K562 (cell line): ENCODE measurements around the gene PRKAR2B. TPM values are rescaled to one million over a fixed set of nuclear protein-coding genes. Genes with fewer than 3 reads are reported as not detected.

Experiments
- DDX20 ChIP-seq: fragments of 450-650 bp; IDR thresholded peaks from 2 replicates; pipeline ENCODE4 v1.6.1; 2016; ENCODE audit warnings: missing genetic modification characterization, low read depth, mild to moderate bottlenecking, missing compliant biosample characterization, moderate library complexity
- FOXP1 ChIP-seq: sonication (generic); formaldehyde crosslinking; IDR thresholded peaks from 2 replicates; pipeline ENCODE4 v1.8.0; 2022; ENCODE audit warnings: mild to moderate bottlenecking, missing genetic modification reagents
- HSF4 ChIP-seq: fragments of 250-450 bp; sonication (Bioruptor Pico); IDR thresholded peaks from 2 replicates; pipeline ENCODE4 v2.1.2; 2022; ENCODE audit warnings: mild to moderate bottlenecking, moderate library complexity, borderline replicate concordance
- MECOM ChIP-seq: fragments of 250-450 bp; sonication (Bioruptor Pico); IDR thresholded peaks from 2 replicates; pipeline ENCODE4 v1.8.0; 2022; ENCODE audit warnings: inconsistent platforms
- MXI1 ChIP-seq: IDR thresholded peaks from 2 replicates; pipeline ENCODE4 v1.6.1; 2011; ENCODE audit warnings: low read depth, mild to moderate bottlenecking, improper control_type of control experiment, low read length
- MYBL2 ChIP-seq, 2 experiments: fragments of 450-650 bp in 1 of 2; sonication (generic) in 1 of 2; formaldehyde crosslinking in 1 of 2; IDR thresholded peaks; 2 replicates each; pipeline versions ENCODE4 v1.6.1 to v1.8.1; 2017 to 2022; ENCODE audit warnings: borderline replicate concordance in 1 of 2, inconsistent platforms in 1 of 2, low read depth in 1 of 2, mild to moderate bottlenecking in 1 of 2, missing genetic modification reagents in 1 of 2, moderate library complexity in 1 of 2
- POLR2AphosphoS5 ChIP-seq: IDR thresholded peaks from 2 replicates; pipeline ENCODE4 v1.6.1; 2011; ENCODE audit warnings: mild to moderate bottlenecking, low read depth, low read length, moderate library complexity; ENCODE audit not compliant: control insufficient read depth, insufficient read depth
- SLC30A9 ChIP-seq: fragments of 250-450 bp; sonication (Bioruptor Pico); IDR thresholded peaks from 2 replicates; pipeline ENCODE4 v1.8.0; 2022; ENCODE audit warnings: mild to moderate bottlenecking, moderate library complexity
- TEAD1 ChIP-seq, 2 experiments: fragments of 450-650 bp in 1 of 2; sonication (generic) in 1 of 2; formaldehyde crosslinking; IDR thresholded peaks; 2 replicates each; pipeline versions ENCODE4 v1.4.0 to v1.8.0; 2020 to 2022; ENCODE audit warnings: mild to moderate bottlenecking in 2 of 2, missing genetic modification reagents in 1 of 2
- ZBTB1 ChIP-seq: sonication (generic); formaldehyde crosslinking; IDR thresholded peaks from 2 replicates; pipeline ENCODE4 v1.8.1; 2023; ENCODE audit warnings: missing genetic modification reagents, low read depth, mild to moderate bottlenecking, borderline replicate concordance
- ZKSCAN8 ChIP-seq: fragments of 200-800 bp; sonication (Bioruptor generic); IDR thresholded peaks from 2 replicates; pipeline ENCODE4 v1.6.1; 2016; ENCODE audit warnings: missing genetic modification characterization, missing compliant biosample characterization
- ZNF224 ChIP-seq: sonication (generic); formaldehyde crosslinking; IDR thresholded peaks from 2 replicates; pipeline ENCODE4 v1.8.0; 2022; ENCODE audit warnings: mild to moderate bottlenecking, missing genetic modification reagents
- ZNF311 ChIP-seq: fragments of 250-450 bp; sonication (Bioruptor Pico); IDR thresholded peaks from 2 replicates; pipeline ENCODE4 v1.4.0; 2020; ENCODE audit warnings: mild to moderate bottlenecking, moderate library complexity
- polyA plus RNA-seq, 8 experiments: library from polyadenylated mRNA; depleted of rRNA in 4 of 8; stranded (reverse) in 5 of 8; unstranded in 3 of 8; fragments of >200 nt; fragmentation: Nextera tagmentation in 2 of 8; fragmentation: Illumina TruSeq in 1 of 8; extraction: Ambion mirVana in 2 of 8; extraction: Trizol in 1 of 8; gene quantifications; 2 replicates each; pipeline versions ENCODE4 v1.2.1 to v1.2.3, GENCODE V29; 2011 to 2014; ENCODE audit warnings: inconsistent platforms in 1 of 8, missing spikeins in 1 of 8
- total RNA-seq, 7 experiments: library from RNA; depleted of rRNA in 6 of 7; stranded (reverse); fragments of >200 nt in 6 of 7; fragmentation: Illumina TruSeq in 2 of 7; extraction: Trizol in 2 of 7; gene quantifications; 2 replicates each; pipeline versions ENCODE4 v1.2.1 to v1.2.3, GENCODE V29; 2011 to 2021; ENCODE audit warnings: low replicate concordance in 1 of 7
- TF ChIP-seq, protein P1 (sequence below): IDR thresholded peaks from 2 replicates; pipeline ENCODE4 v1.6.1; 2011; ENCODE audit not compliant: insufficient read length; ENCODE audit errors: extremely low read depth
- TF ChIP-seq, protein P2 (sequence below): sonication (generic); formaldehyde crosslinking; IDR thresholded peaks from 2 replicates; pipeline ENCODE4 v1.8.0; 2023; ENCODE audit warnings: mild to moderate bottlenecking, missing genetic modification reagents
- TF ChIP-seq, protein P3 (sequence below): fragments of 450-650 bp; formaldehyde crosslinking; IDR thresholded peaks from 2 replicates; pipeline ENCODE4 v1.4.0; 2020; ENCODE audit warnings: mild to moderate bottlenecking, mixed read lengths
- TF ChIP-seq, protein P4 (sequence below): fragments of 450-650 bp; formaldehyde crosslinking; IDR thresholded peaks from 2 replicates; pipeline ENCODE4 v1.4.0; 2022; ENCODE audit warnings: missing genetic modification characterization
- TF ChIP-seq, protein P5 (sequence below): fragments of 450-650 bp; IDR thresholded peaks from 2 replicates; pipeline ENCODE4 v1.6.1; 2017; ENCODE audit warnings: mild to moderate bottlenecking, moderate library complexity

Gene PRKAR2B
- total and polyA plus RNA-seq, 9 of the 15 experiments (the other 6 are each of a cell fraction or from before 2014, with no cell fraction given) = 59.0 to 173 (median 129) TPM

DNA sequence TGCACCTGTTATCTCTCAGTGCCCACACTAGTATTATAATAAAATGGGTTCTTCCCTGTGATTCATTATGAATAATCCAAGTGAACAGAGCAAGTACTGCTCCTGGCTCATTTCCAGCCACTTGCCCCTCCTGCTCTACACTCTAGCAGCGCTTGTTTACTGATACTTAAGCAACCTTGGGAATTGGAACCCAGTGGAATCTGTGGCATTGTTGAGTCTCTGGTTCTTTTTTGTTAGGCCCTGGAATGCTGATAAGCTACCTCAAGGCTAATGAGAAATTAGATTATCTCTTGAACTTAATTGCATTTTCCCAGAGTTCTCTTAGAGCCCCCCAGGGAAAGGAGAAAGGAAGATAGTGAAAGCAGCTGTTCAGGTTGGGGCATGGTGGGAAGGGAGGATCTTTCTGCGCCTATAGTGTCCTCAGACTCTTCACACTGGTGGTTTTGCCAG, 34.0 kb downstream of the PRKAR2B start (continued):
- TF ChIP-seq, protein P1, sequence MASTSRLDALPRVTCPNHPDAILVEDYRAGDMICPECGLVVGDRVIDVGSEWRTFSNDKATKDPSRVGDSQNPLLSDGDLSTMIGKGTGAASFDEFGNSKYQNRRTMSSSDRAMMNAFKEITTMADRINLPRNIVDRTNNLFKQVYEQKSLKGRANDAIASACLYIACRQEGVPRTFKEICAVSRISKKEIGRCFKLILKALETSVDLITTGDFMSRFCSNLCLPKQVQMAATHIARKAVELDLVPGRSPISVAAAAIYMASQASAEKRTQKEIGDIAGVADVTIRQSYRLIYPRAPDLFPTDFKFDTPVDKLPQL = no peak
- TF ChIP-seq, protein P2, sequence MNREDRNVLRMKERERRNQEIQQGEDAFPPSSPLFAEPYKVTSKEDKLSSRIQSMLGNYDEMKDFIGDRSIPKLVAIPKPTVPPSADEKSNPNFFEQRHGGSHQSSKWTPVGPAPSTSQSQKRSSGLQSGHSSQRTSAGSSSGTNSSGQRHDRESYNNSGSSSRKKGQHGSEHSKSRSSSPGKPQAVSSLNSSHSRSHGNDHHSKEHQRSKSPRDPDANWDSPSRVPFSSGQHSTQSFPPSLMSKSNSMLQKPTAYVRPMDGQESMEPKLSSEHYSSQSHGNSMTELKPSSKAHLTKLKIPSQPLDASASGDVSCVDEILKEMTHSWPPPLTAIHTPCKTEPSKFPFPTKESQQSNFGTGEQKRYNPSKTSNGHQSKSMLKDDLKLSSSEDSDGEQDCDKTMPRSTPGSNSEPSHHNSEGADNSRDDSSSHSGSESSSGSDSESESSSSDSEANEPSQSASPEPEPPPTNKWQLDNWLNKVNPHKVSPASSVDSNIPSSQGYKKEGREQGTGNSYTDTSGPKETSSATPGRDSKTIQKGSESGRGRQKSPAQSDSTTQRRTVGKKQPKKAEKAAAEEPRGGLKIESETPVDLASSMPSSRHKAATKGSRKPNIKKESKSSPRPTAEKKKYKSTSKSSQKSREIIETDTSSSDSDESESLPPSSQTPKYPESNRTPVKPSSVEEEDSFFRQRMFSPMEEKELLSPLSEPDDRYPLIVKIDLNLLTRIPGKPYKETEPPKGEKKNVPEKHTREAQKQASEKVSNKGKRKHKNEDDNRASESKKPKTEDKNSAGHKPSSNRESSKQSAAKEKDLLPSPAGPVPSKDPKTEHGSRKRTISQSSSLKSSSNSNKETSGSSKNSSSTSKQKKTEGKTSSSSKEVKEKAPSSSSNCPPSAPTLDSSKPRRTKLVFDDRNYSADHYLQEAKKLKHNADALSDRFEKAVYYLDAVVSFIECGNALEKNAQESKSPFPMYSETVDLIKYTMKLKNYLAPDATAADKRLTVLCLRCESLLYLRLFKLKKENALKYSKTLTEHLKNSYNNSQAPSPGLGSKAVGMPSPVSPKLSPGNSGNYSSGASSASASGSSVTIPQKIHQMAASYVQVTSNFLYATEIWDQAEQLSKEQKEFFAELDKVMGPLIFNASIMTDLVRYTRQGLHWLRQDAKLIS = peak; percentile 79; the same call in 1 of the 2 replicates
- TF ChIP-seq POLR2AphosphoS5 = peak; percentile 44; the same call in 1 of the 2 replicates
- TF ChIP-seq TEAD1 (CRISPR knock-in tag; IDR thresholded peaks at IDR 0.05) = peak in 1 of 2 experiments; percentile 62; a peak in 1 of 4 replicates
- TF ChIP-seq, protein P3, sequence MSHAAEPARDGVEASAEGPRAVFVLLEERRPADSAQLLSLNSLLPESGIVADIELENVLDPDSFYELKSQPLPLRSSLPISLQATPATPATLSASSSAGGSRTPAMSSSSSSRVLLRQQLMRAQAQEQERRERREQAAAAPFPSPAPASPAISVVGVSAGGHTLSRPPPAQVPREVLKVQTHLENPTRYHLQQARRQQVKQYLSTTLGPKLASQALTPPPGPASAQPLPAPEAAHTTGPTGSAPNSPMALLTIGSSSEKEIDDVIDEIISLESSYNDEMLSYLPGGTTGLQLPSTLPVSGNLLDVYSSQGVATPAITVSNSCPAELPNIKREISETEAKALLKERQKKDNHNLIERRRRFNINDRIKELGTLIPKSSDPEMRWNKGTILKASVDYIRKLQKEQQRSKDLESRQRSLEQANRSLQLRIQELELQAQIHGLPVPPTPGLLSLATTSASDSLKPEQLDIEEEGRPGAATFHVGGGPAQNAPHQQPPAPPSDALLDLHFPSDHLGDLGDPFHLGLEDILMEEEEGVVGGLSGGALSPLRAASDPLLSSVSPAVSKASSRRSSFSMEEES (CRISPR knock-in tag) = no peak
- no peak for TF ChIP-seq MXI1
- TF ChIP-seq, protein P4, sequence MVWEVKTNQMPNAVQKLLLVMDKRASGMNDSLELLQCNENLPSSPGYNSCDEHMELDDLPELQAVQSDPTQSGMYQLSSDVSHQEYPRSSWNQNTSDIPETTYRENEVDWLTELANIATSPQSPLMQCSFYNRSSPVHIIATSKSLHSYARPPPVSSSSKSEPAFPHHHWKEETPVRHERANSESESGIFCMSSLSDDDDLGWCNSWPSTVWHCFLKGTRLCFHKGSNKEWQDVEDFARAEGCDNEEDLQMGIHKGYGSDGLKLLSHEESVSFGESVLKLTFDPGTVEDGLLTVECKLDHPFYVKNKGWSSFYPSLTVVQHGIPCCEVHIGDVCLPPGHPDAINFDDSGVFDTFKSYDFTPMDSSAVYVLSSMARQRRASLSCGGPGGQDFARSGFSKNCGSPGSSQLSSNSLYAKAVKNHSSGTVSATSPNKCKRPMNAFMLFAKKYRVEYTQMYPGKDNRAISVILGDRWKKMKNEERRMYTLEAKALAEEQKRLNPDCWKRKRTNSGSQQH (CRISPR knock-in tag) = 0 out of 2 replicates have a peak, but pooled peaks have one; percentile 21
- TF ChIP-seq ZBTB1 (CRISPR knock-in tag) = no peak
- TF ChIP-seq DDX20 = no peak
- TF ChIP-seq MECOM (CRISPR knock-in tag) = 0 out of 2 replicates have a peak, but pooled peaks have one; percentile 13
- TF ChIP-seq ZNF311 = 0 out of 2 replicates have a peak, but pooled peaks have one; percentile 21
- TF ChIP-seq SLC30A9 (CRISPR knock-in tag) = no peak
- TF ChIP-seq ZNF224 (CRISPR knock-in tag) = no peak
- no peak for TF ChIP-seq HSF4
- TF ChIP-seq, protein P5, sequence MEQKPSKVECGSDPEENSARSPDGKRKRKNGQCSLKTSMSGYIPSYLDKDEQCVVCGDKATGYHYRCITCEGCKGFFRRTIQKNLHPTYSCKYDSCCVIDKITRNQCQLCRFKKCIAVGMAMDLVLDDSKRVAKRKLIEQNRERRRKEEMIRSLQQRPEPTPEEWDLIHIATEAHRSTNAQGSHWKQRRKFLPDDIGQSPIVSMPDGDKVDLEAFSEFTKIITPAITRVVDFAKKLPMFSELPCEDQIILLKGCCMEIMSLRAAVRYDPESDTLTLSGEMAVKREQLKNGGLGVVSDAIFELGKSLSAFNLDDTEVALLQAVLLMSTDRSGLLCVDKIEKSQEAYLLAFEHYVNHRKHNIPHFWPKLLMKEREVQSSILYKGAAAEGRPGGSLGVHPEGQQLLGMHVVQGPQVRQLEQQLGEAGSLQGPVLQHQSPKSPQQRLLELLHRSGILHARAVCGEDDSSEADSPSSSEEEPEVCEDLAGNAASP = no peak
- no peak for TF ChIP-seq MYBL2 (IDR thresholded peaks at IDR 0.05; ENCODE audit: low read depth)
- TF ChIP-seq MYBL2 (CRISPR knock-in tag; IDR thresholded peaks at IDR 0.05; ENCODE audit: borderline replicate concordance) = no peak
- no peak for TF ChIP-seq FOXP1 (CRISPR knock-in tag)
- TF ChIP-seq ZKSCAN8 (CRISPR knock-in tag) = 0 out of 2 replicates have a peak, but pooled peaks have one; percentile 10
